H9 (cell line): ENCODE results near the gene KIAA1549. TPM values are rescaled to one million over a fixed set of nuclear protein-coding genes. Genes with fewer than 3 reads are reported as not detected.

ENCODE experiments used
- DNase-seq: peaks from one replicate; pipeline ENCODE4 v3.0.0-alpha.2; 2017
- H2AFZ ChIP-seq: one replicate; pipeline ENCODE4 v1.6.1; 2013; ENCODE audit warnings: mild to moderate bottlenecking, low read length, control low read depth, moderate library complexity
- H2AK5ac ChIP-seq: 2 replicates; pipeline ENCODE4 v1.6.1; 2013; ENCODE audit warnings: low read length, control low read depth, mixed read lengths; ENCODE audit not compliant: insufficient read length
- H2BK120ac ChIP-seq: one replicate; pipeline ENCODE4 v1.6.1; 2013; ENCODE audit warnings: low read depth, mild to moderate bottlenecking, low read length, control low read depth, inconsistent platforms; ENCODE audit not compliant: poor library complexity, severe bottlenecking
- H2BK12ac ChIP-seq: 2 replicates; pipeline ENCODE4 v1.6.1; 2013; ENCODE audit warnings: low read length, control low read depth, mixed read lengths, low read depth; ENCODE audit not compliant: insufficient read length
- H2BK15ac ChIP-seq: 2 replicates; pipeline ENCODE4 v1.6.1; 2013; ENCODE audit warnings: low read depth, low read length, control low read depth
- H2BK20ac ChIP-seq: one replicate; pipeline ENCODE4 v1.6.1; 2013; ENCODE audit warnings: low read depth, mild to moderate bottlenecking, low read length, control low read depth, inconsistent platforms; ENCODE audit not compliant: poor library complexity, severe bottlenecking
- H2BK5ac ChIP-seq: 2 replicates; pipeline ENCODE4 v1.6.1; 2013; ENCODE audit warnings: low read length, control low read depth, mixed read lengths; ENCODE audit not compliant: insufficient read length
- H3K14ac ChIP-seq: 2 replicates; pipeline ENCODE4 v1.6.1; 2013; ENCODE audit warnings: low read length, control low read depth; ENCODE audit not compliant: insufficient read depth
- H3K18ac ChIP-seq: 2 replicates; pipeline ENCODE4 v1.6.1; 2013; ENCODE audit warnings: low read depth, mild to moderate bottlenecking, mixed read lengths, low read length, control low read depth; ENCODE audit not compliant: insufficient read length
- H3K23ac ChIP-seq: 2 replicates; pipeline ENCODE4 v1.6.1; 2013; ENCODE audit warnings: low read length, control low read depth, mixed read lengths, low read depth; ENCODE audit not compliant: insufficient read length
- H3K23me2 ChIP-seq: 2 replicates; pipeline ENCODE4 v1.6.1; 2013; ENCODE audit warnings: low read depth, mild to moderate bottlenecking, mixed read lengths, low read length, control low read depth; ENCODE audit not compliant: insufficient read length, poor library complexity, severe bottlenecking
- H3K27ac ChIP-seq: 2 replicates; pipeline ENCODE4 v1.5.1; 2013; ENCODE audit warnings: low read length, control low read depth, mixed read lengths, low read depth; ENCODE audit not compliant: insufficient read length
- H3K27me3 ChIP-seq: 2 replicates; pipeline ENCODE4 v1.6.1; 2013; ENCODE audit warnings: low read length, control low read depth, inconsistent platforms; ENCODE audit not compliant: insufficient read depth
- H3K4ac ChIP-seq: 2 replicates; pipeline ENCODE4 v1.6.1; 2013; ENCODE audit warnings: low read depth, mild to moderate bottlenecking, control low read depth, inconsistent platforms, low read length, moderate library complexity
- H3K4me1 ChIP-seq: 2 replicates; pipeline ENCODE4 v1.6.1; 2013; ENCODE audit warnings: low read length, control low read depth, inconsistent platforms; ENCODE audit not compliant: insufficient read depth
- H3K4me2 ChIP-seq: 2 replicates; pipeline ENCODE4 v1.6.1; 2013; ENCODE audit warnings: low read length, control low read depth, mixed read lengths; ENCODE audit not compliant: insufficient read length, insufficient read depth
- H3K56ac ChIP-seq: 2 replicates; pipeline ENCODE4 v1.6.1; 2013; ENCODE audit warnings: low read depth, mild to moderate bottlenecking, mixed read lengths, low read length, control low read depth; ENCODE audit not compliant: insufficient read length
- H3K79me1 ChIP-seq: 2 replicates; pipeline ENCODE4 v1.6.1; 2013; ENCODE audit warnings: low read depth, mild to moderate bottlenecking, moderate library complexity, low read length, control low read depth, inconsistent platforms; ENCODE audit not compliant: insufficient read depth, poor library complexity, severe bottlenecking
- H3K79me2 ChIP-seq: 2 replicates; pipeline ENCODE4 v1.6.1; 2013; ENCODE audit warnings: low read length, control low read depth, inconsistent platforms; ENCODE audit not compliant: insufficient read depth
- H3K9ac ChIP-seq: 2 replicates; pipeline ENCODE4 v1.6.1; 2013; ENCODE audit warnings: low read length, control low read depth, mixed read lengths; ENCODE audit not compliant: insufficient read length; ENCODE audit errors: extremely low read depth
- H3K9me3 ChIP-seq: one replicate; pipeline ENCODE4 v1.6.1; 2013; ENCODE audit warnings: low read depth, low read length, inconsistent platforms; ENCODE audit not compliant: control insufficient read depth
- H3T11ph ChIP-seq: one replicate; pipeline ENCODE4 v1.6.1; 2013; ENCODE audit warnings: mild to moderate bottlenecking, low read length, control low read depth, inconsistent platforms
- H4K20me1 ChIP-seq: one replicate; pipeline ENCODE4 v1.6.1; 2013; ENCODE audit not compliant: control insufficient read depth, insufficient read length, insufficient read depth
- H4K5ac ChIP-seq: 2 replicates; pipeline ENCODE4 v1.6.1; 2013; ENCODE audit warnings: low read depth, mild to moderate bottlenecking, mixed read lengths, low read length, control low read depth; ENCODE audit not compliant: insufficient read length
- H4K8ac ChIP-seq: replicated peaks from 2 replicates; pipeline ENCODE4 v1.6.1; 2013; ENCODE audit warnings: low read length, control low read depth, mixed read lengths, low read depth; ENCODE audit not compliant: insufficient read length
- H4K91ac ChIP-seq: 2 replicates; pipeline ENCODE4 v1.6.1; 2013; ENCODE audit warnings: low read depth, mild to moderate bottlenecking, moderate library complexity, mixed read lengths, low read length, control low read depth; ENCODE audit not compliant: insufficient read length
- H3K27ac Mint-ChIP-seq, 3 experiments: 2 replicates in 2 of 3; 3 replicates in 1 of 3; pipeline ENCODE4 v1.8.0; 2020 to 2021; ENCODE audit warnings: mixed read lengths in 3 of 3, mild to moderate bottlenecking in 1 of 3, moderate library complexity in 1 of 3
- H3K27me3 Mint-ChIP-seq: 2 replicates; pipeline ENCODE4 v1.8.0; 2021; ENCODE audit warnings: low read depth, mild to moderate bottlenecking, moderate library complexity, mixed read lengths
- H3K36me3 Mint-ChIP-seq, 3 experiments: 2 replicates in 2 of 3; 3 replicates in 1 of 3; pipeline ENCODE4 v1.8.0; 2020 to 2021; ENCODE audit warnings: low read depth in 3 of 3, mixed read lengths in 3 of 3; ENCODE audit not compliant: insufficient read depth in 1 of 3
- H3K4me1 Mint-ChIP-seq, 2 experiments: 2 replicates each; pipeline ENCODE4 v1.8.0; 2020; ENCODE audit warnings: mixed read lengths in 2 of 2
- H3K4me3 Mint-ChIP-seq, 2 experiments: 2 replicates in 1 of 2; 3 replicates in 1 of 2; pipeline ENCODE4 v1.8.0; 2020 to 2021; ENCODE audit warnings: mild to moderate bottlenecking in 2 of 2, mixed read lengths in 2 of 2, moderate library complexity in 1 of 2
- H3K9me3 Mint-ChIP-seq, 2 experiments: 2 replicates in 1 of 2; 3 replicates in 1 of 2; pipeline ENCODE4 v1.8.0; 2020; ENCODE audit warnings: mild to moderate bottlenecking in 2 of 2, mixed read lengths in 2 of 2, moderate library complexity in 1 of 2
- CTCF ChIP-seq: fragments of 200-600 bp; sonication (generic); conservative IDR thresholded peaks from 3 replicates; pipeline ENCODE4 v1.8.0; 2021; ENCODE audit warnings: antibody characterized with exemption, mild to moderate bottlenecking
- WGBS: extraction: QIAGEN DNeasy Blood & Tissue Kit; methylation state at CpG from one replicate; pipeline ENCODE4 v1.1.7; 2013; ENCODE audit warnings: missing lambda C conversion rate, low lambda C conversion rate, mixed read lengths; ENCODE audit not compliant: insufficient read length; ENCODE audit errors: extremely low coverage; 5-methylcytosine and 5-hydroxymethylcytosine counted together
- total RNA-seq: library from RNA; stranded (reverse); gene quantifications from 2 replicates; pipeline ENCODE4 v1.2.1, GENCODE V29; 2021

Gene KIAA1549
- total RNA-seq, 1 experiment from 2014 or later: 11.9 TPM

- Histone ChIP-seq H2BK12ac (no peak overlapping the region), H2BK20ac (no peak overlapping the region), H2BK5ac (no peak overlapping the region), H3K79me1 (no peaks in the 10 kb centered on the region), H3K23ac (no peak overlapping the region), H3K4me1 (no peaks in the 10 kb centered on the region), H3K56ac (no peak overlapping the region), H2AK5ac (no peak overlapping the region), H3K14ac (no peak overlapping the region), H4K8ac (no peak overlapping the region), H2AFZ (no peak overlapping the region), H3K27me3 (no peaks in the 10 kb centered on the region), H3K4ac (no peak overlapping the region), H4K91ac (no peak overlapping the region), H3K9me3 (no peaks in the 10 kb centered on the region), H3K27ac (no peak overlapping the region), H2BK120ac (no peak overlapping the region), H3K79me2 (no peaks in the 10 kb centered on the region), H3K18ac (no peak overlapping the region), H3T11ph (no peak overlapping the region), H2BK15ac (no peak overlapping the region), H4K5ac (no peak overlapping the region), H3K4me2 (no peak overlapping the region), H3K9ac (no peak overlapping the region), H4K20me1 (no peaks in the 10 kb centered on the region), H3K23me2 (no peaks in the 10 kb centered on the region)
- Mint-ChIP-seq H3K27me3 (no peaks in the 10 kb centered on the region), H3K27ac (no peak overlapping the region), H3K36me3 (peaks cover 13 to 31% (median 29%) of the 10 kb centered on the region in 3 experiments; a peak in 6 of 7 replicates), H3K4me1 (peaks cover 0 to 5% of the 10 kb centered on the region in 2 experiments; a peak in 1 of 4 replicates), H3K4me3 (no peak overlapping the region), H3K9me3 (no peaks in the 10 kb centered on the region)
- DNase-seq: no peak
- no peak for TF ChIP-seq CTCF
- no CpG with 5 or more reads among the region's 4 CpGs for WGBS
Measured at GRCh38 chr7:138876326-138876725, 104.9 kb downstream of the KIAA1549 start.
